Dedifferentiated amniotic fluid mesenchymal stem cell (primary cell): ENCODE results near the gene SPTSSB.

Experiments used
- DNase-seq: peaks from one replicate; pipeline ENCODE4 v3.0.0-alpha.2; 2016; ENCODE audit errors: extremely low spot score

The SPTSSB gene, protein sequence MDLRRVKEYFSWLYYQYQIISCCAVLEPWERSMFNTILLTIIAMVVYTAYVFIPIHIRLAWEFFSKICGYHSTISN

GRCh38 chr3:161371441-161372320 is at the start of gene SPTSSB:
Gene SPTSSB, minus strand, starts transcription at chr3:161371517. Its CDS starts 25,194 bp downstream, at chr3:161346323.
- DNase-seq = no peak

GRCh38 chr3:161420746-161421145 is 49.4 kb upstream of the SPTSSB start:
- peak; percentile 53 for DNase-seq

DNA sequence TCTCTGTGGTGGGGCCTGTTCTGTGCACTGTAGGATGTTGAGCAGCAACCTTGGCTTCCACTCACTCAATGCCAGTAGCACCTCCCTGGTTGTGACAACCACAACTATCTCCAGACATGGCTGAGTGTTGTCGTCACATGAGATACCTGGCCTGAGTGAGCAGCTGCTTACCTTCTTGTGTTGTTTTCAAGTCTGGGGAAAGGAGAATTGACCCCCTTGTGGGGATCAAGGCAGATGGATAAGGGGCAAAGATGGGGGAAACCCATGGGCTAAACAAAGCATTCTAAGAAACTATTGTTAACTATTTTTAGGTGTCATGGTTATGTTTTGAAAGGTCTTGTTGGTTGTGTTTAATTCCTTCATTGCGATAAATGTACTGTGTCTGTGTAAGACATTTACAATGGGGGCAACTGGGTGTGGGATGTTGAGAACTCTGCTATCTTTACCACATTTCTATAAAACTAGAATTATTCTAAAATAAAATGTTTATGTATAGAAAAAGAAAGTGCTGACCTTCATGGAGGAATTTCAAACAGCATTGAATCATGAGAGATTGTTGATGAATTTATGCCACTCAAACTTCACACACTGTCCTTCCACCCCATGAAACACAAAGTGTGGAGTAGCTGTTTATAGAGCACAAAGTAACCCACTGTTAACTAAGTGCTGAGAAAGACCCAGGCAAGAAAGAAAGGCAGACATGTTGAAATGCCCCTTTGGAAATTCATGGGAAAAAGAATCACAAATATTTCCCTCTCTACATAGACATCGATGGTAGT is 48.4 kb upstream of the SPTSSB start:
- no peak for DNase-seq

- peak; percentile 95 for DNase-seq
Measured at GRCh38 chr3:161415506-161416231, 44.4 kb upstream of the SPTSSB start.

- DNase-seq = no peak
Measured at GRCh38 chr3:161414907-161415306, 43.6 kb upstream of the SPTSSB start.

DNA sequence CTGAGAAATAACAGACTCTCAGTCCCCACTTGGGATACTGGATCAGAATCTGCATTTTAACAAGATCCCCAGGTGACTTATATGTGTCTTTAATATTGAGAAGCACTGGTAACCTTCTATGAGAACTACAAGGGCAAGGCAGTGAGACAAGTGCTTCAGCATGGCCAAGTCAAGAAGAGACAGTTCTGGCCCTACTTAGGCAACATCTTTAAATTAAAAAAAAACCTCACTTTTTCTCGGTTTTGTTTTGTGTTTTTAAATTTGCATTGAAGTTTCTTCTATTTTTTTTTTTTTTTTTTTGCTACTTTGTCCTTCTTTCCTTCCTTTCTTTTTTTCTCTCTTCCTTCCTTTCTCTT is 42.5 kb upstream of the SPTSSB start:
- no peak for DNase-seq

DNA sequence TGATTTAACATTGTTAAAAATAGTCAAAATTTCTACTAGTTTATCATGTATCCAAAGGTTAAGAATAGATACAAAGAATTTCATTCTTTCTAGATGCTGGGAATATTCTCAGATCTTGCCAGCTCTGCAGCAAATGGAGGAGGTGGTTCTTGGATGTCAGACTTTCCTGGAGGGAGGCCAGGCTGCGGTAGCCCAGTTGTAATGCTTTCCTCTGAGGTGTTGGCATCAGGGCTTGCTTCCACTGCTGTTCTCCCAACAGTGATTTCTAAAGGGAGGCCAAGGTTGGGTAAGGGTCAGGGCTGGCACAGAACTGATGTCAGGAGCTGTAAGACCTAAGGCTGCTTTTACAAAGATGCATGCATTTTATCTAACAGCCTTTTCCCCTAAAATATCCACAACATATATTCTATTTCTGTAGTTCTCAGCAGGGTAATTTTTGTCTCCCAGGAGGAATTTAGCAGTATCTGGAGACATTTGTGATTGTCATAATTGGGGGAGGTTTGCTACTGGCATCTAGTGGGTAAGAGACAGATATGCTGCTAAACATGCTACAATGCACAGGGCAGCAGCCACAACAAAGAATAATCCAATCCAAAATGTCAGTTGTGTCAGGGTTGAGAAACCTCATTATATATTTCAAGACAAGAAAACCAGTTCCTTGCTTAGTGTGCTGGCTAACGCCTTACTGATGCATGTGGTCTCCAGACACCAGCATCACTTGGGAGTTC is 42.0 kb upstream of the SPTSSB start:
- DNase-seq = peak; percentile 47

- no peak for DNase-seq
Measured at GRCh38 chr3:161412123-161412522, 40.8 kb upstream of the SPTSSB start.

GRCh38 chr3:161409858-161410257 is 38.5 kb upstream of the SPTSSB start:
- DNase-seq = no peak

DNA sequence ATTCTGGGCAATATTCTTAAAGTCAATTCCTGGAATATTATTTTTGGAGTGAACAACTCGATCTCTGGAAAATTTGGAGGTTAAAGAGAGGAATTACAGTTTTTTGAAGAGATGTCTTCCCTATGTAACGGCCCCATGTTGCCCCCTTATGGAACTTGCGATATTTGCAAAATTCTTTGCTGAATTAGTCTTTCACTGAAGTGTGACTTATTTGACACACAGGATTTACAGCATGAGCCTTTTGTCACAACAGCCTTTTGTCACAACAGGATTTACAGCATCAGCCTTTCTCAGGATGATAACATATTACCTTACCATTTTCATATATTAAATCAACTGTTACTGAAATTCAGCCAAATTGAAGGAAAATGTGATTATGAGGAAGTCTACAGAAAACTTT is 37.8 kb upstream of the SPTSSB start:
- peak; percentile 46 for DNase-seq

- DNase-seq = no peak
Measured at GRCh38 chr3:161406594-161407555, 35.6 kb upstream of the SPTSSB start.

DNA sequence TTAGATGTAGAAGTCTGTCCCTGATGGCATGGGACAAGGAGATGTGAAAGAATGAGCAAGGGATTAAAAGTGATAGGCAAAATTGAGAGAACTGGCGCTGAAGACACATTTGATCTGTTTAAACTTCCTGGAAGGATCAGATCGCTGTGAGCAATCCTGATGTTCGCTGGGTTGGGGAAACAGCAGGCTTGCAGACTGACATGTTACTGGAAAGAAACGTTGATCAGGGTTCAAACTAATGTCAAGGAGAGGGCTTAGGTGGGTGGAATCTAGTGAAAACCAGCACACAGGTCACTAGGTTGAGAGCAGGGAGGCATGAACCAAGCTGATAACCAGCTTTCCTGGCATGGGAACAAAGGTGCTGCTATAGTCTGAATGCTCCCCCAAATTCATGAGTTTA is 34.5 kb upstream of the SPTSSB start:
- DNase-seq = no peak

DNA sequence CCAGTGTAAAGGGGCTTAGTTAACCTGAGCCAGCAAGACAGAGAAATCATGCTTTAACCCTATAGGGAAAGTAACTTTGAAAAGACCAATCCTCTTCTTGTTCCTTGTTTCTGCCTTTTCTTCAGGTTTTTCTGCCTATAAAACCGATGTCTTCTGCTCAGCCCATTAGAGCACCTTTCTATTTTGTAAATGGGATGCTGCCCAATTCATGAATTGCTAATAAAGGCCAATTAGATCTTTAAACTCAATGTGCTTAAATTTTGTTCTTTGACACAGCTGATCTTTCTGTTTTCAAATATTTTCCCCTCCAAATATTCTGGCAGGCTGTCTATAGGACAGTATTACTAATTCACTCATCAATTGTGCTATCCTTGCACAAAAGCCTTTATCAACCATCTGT is 33.8 kb upstream of the SPTSSB start:
- no peak for DNase-seq

GRCh38 chr3:161403251-161403650 is 31.9 kb upstream of the SPTSSB start:
- DNase-seq = no peak

GRCh38 chr3:161401389-161401788 is 30.1 kb upstream of the SPTSSB start:
- DNase-seq = no peak

- DNase-seq = no peak
Measured at GRCh38 chr3:161400650-161401049, 29.3 kb upstream of the SPTSSB start.

GRCh38 chr3:161395115-161396012 is 24.0 kb upstream of the SPTSSB start:
- DNase-seq = no peak

GRCh38 chr3:161393803-161394202 is 22.5 kb upstream of the SPTSSB start:
- no peak for DNase-seq

DNA sequence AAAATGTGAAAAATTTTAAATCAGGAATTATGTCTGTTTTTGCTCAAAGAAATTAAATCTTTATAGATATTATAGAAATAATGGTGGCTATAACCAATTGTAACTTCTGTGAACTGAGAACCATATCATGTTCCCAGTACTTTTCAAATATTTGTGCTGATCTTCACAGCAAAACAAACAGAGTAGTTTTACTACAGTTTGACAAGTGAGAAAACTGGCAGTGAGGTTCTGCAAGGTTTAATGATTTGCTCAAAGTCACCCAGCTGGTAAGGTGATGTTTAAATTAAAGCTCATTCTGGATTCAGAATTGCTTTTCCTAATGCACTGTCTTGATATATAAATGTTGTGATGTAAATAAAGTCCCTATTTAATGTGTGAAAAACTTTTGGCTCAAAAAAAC is 22.0 kb upstream of the SPTSSB start:
- no peak for DNase-seq
